Measurements from ENCODE around the gene FRMD5. TPM values are rescaled to one million over a fixed set of nuclear protein-coding genes. Genes with fewer than 3 reads are reported as not detected.

FRMD5 gene
- total RNA-seq, 2 donors from 2014 or later, result 3.6 to 7.0 TPM

DNA sequence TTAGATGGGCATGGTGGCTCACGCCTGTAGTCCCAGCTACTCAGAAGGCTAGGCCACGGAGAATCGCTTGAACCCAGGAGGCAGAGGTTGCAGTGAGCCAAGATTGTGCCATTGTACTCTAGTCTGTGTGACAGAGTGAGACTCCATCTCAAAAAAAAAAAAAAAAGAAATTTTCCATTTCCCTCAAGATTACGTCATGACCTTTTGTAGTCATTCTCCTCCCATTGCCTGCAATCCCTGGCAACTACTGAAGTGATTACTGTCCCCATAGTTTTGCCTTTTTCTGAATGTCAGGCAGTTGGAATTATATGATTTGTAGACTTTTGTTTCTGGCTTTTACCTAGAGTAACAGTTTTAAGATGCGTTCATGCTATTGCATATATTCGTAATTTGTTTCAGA is 340.3 kb downstream of the FRMD5 start:
- TF ChIP-seq CTCF (conservative IDR thresholded peaks at IDR 0.05), result no peak
- Mint-ChIP-seq H3K4me3 (no peak overlapping the region), H3K27me3 (ENCODE audit: insufficient read depth) (no peaks in the 10 kb centered on the region), H3K9me3 (no peaks in the 10 kb centered on the region), H3K4me1 (no peaks in the 10 kb centered on the region), H3K36me3 (ENCODE audit: low read depth) (peaks cover 47% of the 10 kb centered on the region), H3K27ac (no peak overlapping the region)
- Histone ChIP-seq H3K27ac (ENCODE audit: low read depth, low read length) (no peak overlapping the region), H3K9ac (ENCODE audit: extremely low read depth, low read length, poor library complexity, severe bottlenecking) (no peak overlapping the region), H3K9me3 (ENCODE audit: control insufficient read depth, low read length) (no peaks in the 10 kb centered on the region), H3K4me3 (ENCODE audit: low read length) (no peak overlapping the region), H3K27me3 (ENCODE audit: control insufficient read depth, insufficient read depth, low read length, poor library complexity, severe bottlenecking) (no peaks in the 10 kb centered on the region), H3K4me1 (ENCODE audit: control insufficient read depth, insufficient read depth, low read length) (no peaks in the 10 kb centered on the region), H3K36me3 (ENCODE audit: control insufficient read depth, insufficient read depth, low read length) (peaks cover 32% of the 10 kb centered on the region)
- DNase-seq, result no peak
- 87 to 96% methylated on average over 5 to 6 of the region's 6 CpGs for WGBS, 2 experiments (ENCODE audit: insufficient coverage in 1 of 2, insufficient read length in 1 of 2)

GRCh38 chr15:43852607-43853006 is 342.5 kb downstream of the FRMD5 start:
- Histone ChIP-seq H3K27ac (ENCODE audit: low read depth, low read length) (no peak overlapping the region), H3K4me1 (ENCODE audit: control insufficient read depth, insufficient read depth, low read length) (no peaks in the 10 kb centered on the region), H3K9ac (ENCODE audit: extremely low read depth, low read length, poor library complexity, severe bottlenecking) (no peak overlapping the region), H3K9me3 (ENCODE audit: control insufficient read depth, low read length) (no peaks in the 10 kb centered on the region), H3K27me3 (ENCODE audit: control insufficient read depth, insufficient read depth, low read length, poor library complexity, severe bottlenecking) (no peaks in the 10 kb centered on the region), H3K36me3 (ENCODE audit: control insufficient read depth, insufficient read depth, low read length) (peaks cover 28% of the 10 kb centered on the region), H3K4me3 (ENCODE audit: low read length) (no peak overlapping the region)
- Mint-ChIP-seq H3K27ac (no peak overlapping the region), H3K4me3 (no peak overlapping the region), H3K36me3 (ENCODE audit: low read depth) (peaks cover 44% of the 10 kb centered on the region), H3K4me1 (no peaks in the 10 kb centered on the region), H3K27me3 (ENCODE audit: insufficient read depth) (no peaks in the 10 kb centered on the region), H3K9me3 (no peaks in the 10 kb centered on the region)
- TF ChIP-seq CTCF (conservative IDR thresholded peaks at IDR 0.05), result no peak
- no peak for DNase-seq
- WGBS, 2 experiments (ENCODE audit: insufficient coverage in 1 of 2, insufficient read length in 1 of 2), result 86 to 95% methylated on average over 1 to 4 of the region's 4 CpGs

DNA sequence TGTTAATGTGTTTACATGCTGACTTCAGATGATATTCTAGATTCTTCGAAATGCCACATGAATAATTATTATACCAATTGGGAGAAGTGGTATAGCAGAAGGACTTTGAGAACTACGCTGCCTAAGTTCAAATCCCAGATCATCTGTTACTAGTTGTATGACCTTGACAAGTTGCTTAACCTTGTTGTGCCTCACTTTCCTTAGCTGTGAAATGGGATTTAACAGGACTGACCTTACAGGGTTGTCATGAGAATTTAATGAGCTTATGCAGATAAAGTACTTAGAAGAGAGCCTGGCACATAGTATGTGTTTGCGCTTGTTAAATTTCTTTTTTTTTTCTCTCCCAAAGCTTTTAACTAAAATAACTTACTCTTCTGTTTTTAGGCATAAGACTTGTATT is 343.8 kb downstream of the FRMD5 start:
- H3K36me3 ChIP-seq (ENCODE audit: control insufficient read depth, insufficient read depth, low read length), result peaks cover 30% of the 10 kb centered on the region
- Mint-ChIP-seq H3K9me3 (no peaks in the 10 kb centered on the region), H3K4me3 (no peak overlapping the region)

More for the DNA sequence above, 343.8 kb downstream of the FRMD5 start:
- no peaks in the 10 kb centered on the region for H3K4me1 Mint-ChIP-seq
- H3K27ac ChIP-seq (ENCODE audit: low read depth, low read length), result no peak overlapping the region
- no peaks in the 10 kb centered on the region for H3K4me1 ChIP-seq (ENCODE audit: control insufficient read depth, insufficient read depth, low read length)
- no peak overlapping the region for H3K4me3 ChIP-seq (ENCODE audit: low read length)
- DNase-seq, result no peak
- H3K36me3 Mint-ChIP-seq (ENCODE audit: low read depth), result peaks cover 44% of the 10 kb centered on the region
- H3K27me3 ChIP-seq (ENCODE audit: control insufficient read depth, insufficient read depth, low read length, poor library complexity, severe bottlenecking), result no peaks in the 10 kb centered on the region
- 99 to 100% methylated on average over 2 to 3 of the region's 3 CpGs for WGBS, 2 experiments (ENCODE audit: insufficient coverage in 1 of 2, insufficient read length in 1 of 2)
- no peak overlapping the region for H3K9ac ChIP-seq (ENCODE audit: extremely low read depth, low read length, poor library complexity, severe bottlenecking)
- H3K27me3 Mint-ChIP-seq (ENCODE audit: insufficient read depth), result no peaks in the 10 kb centered on the region
- no peaks in the 10 kb centered on the region for H3K9me3 ChIP-seq (ENCODE audit: control insufficient read depth, low read length)
- H3K27ac Mint-ChIP-seq, result no peak overlapping the region
- TF ChIP-seq CTCF (conservative IDR thresholded peaks at IDR 0.05), result no peak

Data from endodermal cell (in vitro differentiated cells).